GM19468 (cell line): Measurements from ENCODE around the gene S100A7.
"Not testable (repeated sequence)": the region's sequence is repeated elsewhere in the genome, so short reads cannot be mapped to it uniquely, and the experiment has no call there.

Experiments
- ATAC-seq: cut with Tn5 transposase; IDR thresholded peaks from one replicate; pipeline ENCODE4 v1.9.1; 2021; ENCODE audit warnings: mild to moderate bottlenecking, moderate library complexity, moderate number of reproducible peaks; ENCODE audit not compliant: unreplicated experiment; ENCODE audit errors: extremely low read depth

The S100A7 gene

DNA sequence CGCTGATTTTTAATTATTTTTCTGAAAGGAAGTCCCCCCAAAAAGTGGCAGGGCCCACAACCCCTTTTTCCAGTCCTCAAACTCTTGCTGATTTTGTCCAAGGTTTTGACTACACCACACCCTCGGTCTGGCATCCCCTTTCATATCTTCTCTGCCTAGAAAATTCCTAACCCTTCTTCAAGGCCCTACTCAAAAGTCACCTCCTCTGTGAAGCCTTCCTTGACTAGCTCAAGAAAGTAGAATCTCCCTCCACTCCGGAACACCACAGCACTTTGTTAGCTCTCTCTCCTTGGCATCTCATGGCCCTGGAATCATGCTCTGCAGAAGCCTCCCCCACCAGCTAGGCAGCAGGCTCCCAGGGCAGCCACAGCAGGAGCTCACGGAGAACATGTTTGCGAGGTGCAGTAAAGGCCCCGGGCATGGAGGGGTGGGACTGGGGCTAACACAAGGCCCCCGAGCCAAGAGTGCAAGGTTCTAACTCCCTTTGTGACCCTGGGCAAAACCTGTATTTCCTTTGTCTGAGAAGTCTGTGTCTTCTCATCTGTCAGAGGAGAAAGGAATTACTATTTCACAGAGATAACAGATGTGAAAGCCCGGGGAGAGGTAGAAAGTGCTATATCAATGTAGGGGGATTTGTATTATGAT is 17.7 kb upstream of the S100A7 start:
- no peak for ATAC-seq

DNA sequence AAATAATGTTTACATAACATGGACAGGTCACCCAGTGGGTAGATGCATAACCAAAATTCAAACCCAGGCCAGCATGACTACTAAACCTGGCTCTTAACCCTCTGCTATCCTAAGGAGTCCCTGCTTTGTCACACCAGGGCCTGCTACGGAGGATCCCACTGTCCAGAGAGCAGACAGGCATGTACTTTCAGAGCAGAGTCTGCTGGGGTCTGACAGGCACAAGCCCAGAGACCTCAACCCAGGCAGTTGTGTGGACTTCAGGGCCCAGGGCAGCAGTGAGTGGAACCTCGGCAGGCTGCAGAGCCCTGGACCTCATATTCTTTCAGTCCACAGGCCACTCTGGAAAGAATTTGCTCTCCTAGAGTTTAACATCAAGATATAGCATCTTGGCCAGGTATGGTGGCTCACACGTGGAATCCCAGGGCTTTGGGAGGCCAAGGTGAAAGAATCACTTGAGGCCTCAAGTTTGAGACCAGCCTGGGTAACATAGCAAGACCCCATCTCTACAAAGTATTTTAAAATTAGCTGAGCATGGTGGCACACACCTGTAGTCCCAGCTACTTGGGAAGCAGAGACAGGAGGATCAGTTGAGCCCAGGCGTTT is 16.1 kb upstream of the S100A7 start:
- no peak for ATAC-seq

DNA sequence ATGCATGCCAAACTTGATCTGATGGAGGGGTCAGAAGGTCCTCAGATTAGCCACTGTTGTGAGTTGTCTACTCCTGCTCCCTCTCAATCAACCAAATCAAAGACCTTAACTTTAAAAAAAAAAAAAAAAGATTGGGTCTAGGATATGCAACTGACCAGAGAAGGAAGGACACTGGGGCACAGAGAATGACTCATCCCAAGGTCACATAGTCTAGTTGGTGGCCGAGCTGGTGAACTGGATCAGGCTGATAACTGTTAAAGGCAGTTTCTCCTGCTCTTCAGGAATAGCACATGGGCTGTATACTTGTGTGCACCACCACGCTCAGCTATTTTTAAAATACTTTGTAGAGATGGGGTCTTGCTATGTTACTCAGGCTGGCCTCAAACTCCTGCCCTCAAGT is 14.8 kb upstream of the S100A7 start:
- ATAC-seq: no peak

DNA sequence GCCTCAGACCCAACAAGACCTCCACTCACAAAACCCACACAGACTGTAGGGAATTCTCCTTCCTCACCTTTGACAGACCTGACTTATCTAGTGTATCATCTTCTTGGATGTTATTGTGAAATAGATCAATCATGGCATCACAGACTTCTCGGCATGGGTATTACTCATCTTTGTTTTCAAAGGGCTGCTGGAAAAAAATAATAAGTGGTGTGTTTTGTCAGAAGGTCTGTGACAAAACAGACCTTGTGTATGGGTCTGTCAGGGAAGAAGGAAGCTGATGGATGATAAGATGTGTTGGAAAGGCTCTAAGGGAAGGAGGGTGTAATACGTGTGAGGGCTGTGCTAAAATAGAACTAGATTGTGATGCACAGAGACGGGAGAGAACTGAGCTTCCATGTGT is 13.9 kb upstream of the S100A7 start:
- ATAC-seq: no peak

DNA sequence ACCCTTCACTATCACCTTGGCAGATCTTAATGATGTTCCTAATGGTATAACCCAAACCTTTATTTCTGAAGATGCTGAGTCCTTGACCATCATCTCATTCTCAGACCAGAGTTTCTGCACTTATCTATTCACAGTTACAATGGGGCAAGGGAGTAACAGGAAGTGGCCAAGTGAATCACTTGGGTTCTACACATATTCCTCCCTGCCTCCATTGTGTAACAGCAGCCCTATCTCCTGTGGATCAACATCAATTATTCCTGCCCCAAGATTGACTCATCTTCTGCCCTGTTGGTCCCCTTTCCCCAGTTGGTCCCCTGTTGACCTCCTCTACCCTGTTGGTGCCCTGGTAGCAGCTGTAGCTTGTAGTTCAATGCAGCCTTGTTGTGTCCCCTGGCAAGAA is 10.3 kb upstream of the S100A7 start:
- no peak for ATAC-seq

DNA sequence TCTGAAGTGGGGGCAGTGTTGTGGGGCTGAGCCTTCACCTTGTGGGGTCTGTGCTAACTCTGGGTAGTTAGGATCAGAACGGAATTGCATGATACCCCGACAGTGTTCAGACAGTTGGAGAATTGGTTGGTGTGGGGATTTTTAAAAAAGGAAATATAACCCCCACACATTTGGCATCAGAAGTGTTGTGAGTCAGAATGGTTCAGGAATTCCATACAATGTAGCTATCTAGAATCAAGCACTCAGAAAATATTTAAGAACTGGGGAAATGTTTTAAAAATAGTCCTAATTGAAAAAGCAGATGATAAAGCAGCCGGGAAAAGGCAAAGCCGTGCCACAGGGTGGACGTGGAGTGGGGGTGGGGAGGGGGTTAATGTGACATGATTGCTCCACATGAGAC is 6.5 kb upstream of the S100A7 start:
- no peak for ATAC-seq

DNA sequence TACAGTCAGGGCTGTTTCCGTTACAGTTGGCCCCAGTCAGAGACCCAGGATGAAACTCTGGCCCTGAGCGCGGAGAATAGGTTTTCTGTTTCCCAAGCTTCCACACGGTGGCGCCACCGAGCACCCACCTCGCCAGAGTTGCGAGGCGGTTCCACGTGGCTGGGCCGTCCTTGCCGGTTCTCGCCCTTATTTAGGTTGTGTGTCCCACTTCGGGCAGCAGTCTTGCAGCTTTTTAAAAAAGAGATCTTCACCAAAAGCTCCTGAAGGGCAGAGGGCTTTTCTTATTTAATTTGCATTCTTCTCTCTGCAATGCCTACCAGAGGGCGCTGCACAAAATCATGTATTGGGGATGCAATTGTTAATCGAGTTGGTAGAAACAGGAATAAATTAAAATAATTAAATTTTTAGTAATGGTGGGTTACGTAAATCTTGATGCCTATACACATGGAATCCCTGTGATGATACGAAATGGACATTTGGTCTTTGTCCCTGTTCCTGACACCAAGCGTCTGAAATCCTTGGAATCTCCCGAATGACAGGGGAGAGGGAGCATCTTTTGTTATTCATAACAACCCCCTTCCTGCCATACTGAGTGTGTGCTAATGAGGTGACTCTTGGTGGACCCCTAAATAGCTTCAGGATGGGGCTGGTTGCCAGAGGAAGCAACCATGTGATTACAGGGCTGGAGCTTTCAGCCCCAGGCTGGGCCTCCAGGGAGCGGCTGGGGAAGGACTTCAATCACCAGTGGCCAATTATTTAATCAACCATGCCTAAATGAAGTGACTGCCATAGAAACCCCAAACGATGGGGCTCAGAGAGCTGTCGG is 5.6 kb upstream of the S100A7 start:
- ATAC-seq: no peak

DNA sequence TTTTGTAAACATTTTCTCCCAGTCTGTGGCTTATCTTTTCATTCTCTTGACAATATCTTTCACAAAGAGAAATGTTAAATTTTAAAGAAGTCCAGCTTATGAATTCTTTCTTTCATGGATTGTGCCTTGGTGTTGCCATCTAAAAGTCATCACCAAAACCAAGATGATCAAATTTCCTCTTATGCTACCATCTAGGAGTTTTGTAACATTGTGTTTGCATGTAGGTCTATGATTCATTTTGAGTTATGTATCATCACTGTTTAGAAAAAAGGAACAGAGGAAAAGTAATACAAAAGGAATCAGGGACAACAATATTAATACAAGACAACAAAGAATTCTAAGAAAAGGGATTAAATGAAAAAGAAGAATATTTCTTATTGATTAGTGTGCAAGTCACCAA is 2.3 kb upstream of the S100A7 start:
- not testable (repeated sequence) for ATAC-seq

DNA sequence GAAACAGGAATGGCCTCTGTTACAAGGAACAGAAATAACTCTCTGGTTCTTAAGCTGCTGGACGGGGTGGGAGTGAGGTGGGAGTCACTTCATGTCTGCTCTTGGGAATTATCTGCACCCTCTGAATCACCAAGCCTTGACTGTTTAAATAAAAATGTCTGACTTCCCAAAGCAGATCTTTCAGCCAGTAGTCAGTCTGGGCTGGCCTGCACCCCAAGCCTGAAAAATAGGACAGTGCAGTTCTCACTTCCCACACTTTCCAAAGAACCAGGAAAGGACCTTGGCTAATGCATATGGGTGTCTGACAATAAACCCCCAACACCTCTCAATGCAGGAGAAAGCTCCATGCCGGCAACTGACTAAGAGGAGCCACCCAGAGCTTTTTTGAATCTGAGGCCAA is 796 bp downstream of the S100A7 start:
- ATAC-seq: no peak

DNA sequence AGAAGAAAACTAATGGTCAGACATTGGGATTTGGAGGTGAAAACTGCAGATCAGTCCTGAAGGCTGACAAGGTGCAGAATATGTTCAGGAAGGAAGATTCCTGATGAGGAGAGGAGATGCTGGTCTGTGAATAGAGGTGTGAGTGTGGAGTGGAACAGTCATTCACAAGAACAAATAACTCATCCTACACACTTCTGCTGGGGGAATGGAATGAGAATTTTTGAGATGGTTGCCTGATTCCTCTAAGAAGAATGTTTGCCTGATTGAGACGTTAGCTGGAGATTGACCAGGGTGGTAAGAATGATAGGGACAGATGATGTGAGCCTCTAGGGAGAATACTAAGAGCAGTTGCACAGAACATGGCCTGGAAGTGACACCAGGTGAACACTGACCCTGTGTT is 4.1 kb downstream of the S100A7 start:
- ATAC-seq: no peak

DNA sequence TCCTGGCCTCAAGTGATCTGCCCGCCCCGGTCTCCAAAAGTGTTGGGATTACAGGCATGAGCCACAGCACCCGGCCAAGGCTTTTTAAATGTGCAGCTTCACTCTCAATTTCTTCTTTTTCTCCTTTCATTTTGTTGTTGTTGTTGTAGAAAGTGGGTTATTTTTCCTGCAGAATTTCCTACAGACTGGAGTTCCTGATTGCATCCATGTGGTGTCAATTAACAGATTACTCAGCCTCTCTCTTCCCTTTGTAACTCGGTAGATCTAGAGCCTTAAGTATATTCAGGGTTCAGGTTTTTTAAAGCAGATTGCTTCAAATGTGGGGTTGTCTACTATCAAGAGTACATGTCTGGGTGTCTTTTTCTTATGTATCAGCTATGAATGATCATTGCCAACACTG is 11.6 kb downstream of the S100A7 start:
- ATAC-seq: not testable (repeated sequence)

DNA sequence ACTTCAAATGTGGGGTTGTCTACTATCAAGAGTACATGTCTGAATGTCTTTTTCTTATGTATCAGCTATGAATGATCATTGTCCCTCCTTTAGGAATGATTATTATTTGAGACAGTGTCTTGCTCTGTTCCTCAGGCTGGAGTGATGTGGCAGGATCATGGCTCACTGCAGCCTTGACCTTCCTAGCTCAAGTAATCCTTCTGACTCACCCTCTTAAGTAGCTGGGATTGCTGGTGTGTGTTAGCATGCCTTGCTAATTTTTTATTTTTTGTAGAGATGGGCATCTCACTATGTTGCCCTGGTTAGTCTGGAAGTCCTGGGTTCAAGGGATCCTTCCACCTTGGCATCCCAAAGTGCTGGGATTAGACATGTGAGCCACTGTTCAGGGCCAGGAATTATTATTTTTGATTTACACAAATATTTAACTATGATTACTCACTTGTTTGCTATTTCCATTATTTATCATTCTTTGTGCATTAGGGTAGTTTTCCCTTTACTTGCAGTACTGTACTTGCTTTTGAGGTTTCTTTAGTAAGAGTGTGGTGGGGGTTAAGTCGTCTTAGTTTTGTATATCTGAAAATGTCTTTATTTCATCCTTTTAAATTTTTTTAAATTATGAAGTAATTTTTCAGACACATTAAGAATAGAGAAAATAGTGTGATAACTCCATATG is 12.8 kb downstream of the S100A7 start:
- ATAC-seq: no peak

DNA sequence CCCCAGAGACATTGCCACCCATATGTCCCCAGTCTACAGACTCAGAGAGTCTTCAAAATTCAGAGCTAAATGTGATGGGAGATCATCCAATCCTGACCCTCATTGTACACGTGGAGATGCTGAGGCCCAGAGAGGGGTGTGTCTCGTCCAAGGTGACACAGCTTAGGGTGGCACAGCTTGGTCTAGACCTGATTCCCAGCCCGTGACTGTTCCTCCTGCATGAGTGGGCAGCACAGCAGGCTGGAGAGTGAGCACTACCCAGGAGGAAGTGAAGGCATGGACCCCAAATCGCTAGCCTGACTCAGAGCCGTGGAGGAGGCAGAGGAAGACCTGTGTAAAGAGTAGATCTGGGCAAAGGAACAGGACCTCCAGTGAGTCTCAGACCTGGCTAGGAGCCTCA is 16.4 kb downstream of the S100A7 start:
- ATAC-seq: no peak

DNA sequence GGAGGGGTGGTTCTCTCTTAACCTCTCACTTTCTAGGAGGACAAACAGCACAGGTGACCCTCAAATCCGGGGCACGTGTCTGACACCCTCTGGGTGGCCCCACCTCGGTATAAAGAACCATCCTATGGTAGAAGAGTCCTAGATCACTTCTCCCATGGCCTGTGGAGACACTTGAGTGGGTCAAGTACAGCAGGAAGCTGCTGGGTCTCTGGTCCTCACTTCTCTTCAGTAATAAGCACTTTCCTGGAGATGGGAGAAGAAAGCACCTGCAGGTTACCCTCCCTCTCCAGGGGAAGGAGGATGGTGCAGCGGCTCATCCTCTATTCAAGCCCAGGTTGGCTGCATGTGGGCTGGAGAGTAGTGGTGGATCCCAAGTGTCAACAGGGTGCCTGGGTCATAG is 17.0 kb downstream of the S100A7 start:
- no peak for ATAC-seq

DNA sequence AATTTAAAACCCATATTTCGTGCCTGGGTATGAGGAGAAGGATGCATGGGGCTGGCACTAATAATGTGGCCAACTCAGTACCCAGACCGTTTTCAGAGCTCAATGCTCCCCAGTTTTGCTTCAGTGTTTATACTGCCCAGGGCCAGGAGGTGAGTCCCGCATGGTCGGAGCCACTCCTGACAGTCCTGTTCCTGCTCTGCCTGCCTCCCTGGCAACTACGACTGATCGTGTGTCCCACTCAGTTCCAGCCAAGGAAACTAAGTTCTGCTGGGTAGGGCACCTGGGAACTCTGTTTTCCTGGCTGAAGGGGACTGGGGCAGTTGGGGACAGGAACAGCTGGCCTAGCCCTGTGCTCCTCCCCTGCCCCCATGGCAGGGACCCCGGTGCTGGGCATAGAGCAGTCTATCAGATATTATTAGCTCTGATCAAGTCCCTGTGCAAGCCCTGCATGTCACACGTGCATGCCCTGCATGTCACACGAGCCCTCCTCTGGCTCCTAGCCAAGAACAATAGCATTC is 19.2 kb downstream of the S100A7 start:
- no peak for ATAC-seq

DNA sequence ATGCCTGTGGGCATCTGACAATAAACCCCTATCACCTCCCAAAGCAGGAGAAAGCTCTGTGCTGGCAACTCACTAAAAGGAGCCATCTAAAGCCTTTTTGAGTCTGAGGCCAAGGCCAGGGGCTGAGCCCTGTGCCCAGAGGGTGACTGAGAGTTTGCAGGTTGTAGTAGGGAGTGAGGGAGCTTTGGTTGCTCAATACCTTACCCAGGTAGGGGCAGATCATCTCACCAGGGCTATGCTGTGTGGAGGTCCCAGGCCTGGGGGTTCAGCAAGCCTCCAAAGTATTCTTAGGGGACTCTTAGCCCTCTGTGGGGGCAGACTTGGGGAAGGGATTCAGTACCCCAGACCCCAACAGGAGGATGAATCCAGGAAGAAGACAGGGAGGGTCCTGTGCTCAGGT is 21.2 kb downstream of the S100A7 start:
- ATAC-seq: no peak

DNA sequence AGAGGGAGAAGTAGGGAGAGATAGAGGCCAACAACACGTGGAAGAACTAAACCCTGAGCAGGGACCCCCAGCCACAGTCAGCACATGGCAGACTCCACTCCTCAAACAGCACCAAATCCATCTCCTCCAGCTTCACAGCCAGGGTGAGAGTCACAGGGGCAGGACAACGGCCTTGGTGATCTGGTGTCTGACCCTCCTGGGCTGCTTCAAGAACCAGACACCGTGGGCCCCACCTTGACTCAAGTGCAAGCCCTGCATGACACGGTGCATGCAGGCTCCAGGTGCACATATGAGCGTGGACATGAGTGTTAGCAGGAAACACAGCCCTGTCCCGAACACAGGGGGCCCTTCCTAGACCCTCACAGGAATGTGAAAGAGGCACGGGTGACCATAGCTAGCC is 21.9 kb downstream of the S100A7 start:
- no peak for ATAC-seq

DNA sequence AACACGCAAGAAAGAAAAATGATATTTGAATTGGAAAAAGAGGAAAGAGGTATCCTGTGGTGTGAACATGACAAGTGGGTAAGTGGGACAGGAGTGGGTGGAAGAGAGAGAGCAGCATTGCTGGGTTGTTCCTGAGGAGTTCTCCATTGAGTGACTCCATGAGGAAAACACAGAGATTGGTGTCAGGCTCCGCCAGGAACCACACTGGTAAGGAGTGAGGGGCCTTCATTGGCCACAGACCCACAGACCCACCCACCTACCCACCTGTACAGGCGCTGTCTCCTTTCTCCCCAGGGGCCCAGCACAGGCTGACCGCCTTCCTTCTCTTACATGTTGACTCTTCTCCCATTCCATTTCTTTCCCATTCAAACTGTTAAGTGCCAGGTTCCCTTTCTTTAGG is 23.2 kb downstream of the S100A7 start:
- no peak for ATAC-seq

DNA sequence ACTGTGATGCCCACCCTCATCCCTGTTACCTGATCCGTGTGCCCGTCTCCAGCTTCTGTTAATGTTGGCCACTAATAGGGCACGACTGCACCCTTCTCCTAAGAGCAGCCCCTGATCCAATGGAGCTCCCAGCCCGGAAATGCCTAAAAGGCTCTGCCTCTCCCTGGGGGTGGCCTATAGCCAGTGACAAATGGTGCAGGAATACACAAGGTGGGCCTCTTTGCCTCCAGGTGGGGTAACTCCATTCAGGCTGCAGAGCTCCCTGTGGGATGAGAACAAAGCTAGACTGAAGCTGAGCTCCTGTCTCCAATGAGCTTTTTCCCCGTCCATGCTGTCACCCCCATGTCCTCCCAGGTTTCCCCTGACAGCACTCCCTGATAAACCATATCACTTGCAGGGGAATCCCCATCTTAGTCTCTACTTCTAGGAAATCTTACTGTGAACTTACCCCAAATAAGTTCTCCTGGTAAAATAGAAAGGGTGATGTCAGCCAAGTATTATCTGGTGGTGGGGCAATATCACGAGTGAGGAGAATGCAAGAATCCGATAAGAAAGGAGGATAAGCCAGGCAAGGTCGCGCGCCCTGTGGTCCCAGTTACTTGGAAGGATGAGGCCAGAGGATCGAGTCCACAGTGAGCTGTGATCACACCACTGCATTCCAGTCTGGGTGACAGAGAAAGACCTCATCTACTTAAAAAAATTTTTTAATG is 25.6 kb downstream of the S100A7 start:
- no peak for ATAC-seq
